Retinal pigment epithelial cell (primary cell): Measurements from ENCODE around the gene CDC45.

ENCODE experiments used
- DNase-seq: peaks from one replicate; pipeline ENCODE4 v3.0.0-alpha.2; 2010; ENCODE audit warnings: low read depth
- H3K4me3 ChIP-seq: 2 replicates; pipeline ENCODE4 v1.5.1; 2011; ENCODE audit warnings: mild to moderate bottlenecking, low read length, control low read depth, moderate library complexity
- TF ChIP-seq, protein P1 (sequence below): conservative IDR thresholded peaks from 2 replicates; pipeline ENCODE4 v1.5.1; 2011; ENCODE audit warnings: low read depth, low read length, control low read depth, inconsistent platforms

Gene CDC45

DNA sequence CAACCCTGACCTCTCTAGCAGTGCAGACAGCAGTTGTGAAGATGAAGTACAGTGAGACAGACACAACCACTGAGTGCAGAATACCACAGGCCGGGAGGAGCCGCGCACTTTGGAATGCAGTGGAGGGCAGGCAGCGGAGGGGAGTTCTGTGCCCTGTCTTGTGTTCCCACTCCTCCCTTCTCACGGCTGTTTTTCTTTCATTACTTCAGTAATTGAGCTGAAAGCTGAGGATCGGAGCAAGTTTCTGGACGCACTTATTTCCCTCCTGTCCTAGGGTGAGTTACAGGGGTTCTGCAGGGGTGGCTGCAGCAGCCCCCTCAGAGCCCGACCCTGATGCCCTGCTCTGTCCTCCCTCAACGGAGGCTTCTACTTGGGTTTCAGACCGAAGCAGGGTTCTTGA is 38.9 kb downstream of the CDC45 start:
- TF ChIP-seq, protein P1, sequence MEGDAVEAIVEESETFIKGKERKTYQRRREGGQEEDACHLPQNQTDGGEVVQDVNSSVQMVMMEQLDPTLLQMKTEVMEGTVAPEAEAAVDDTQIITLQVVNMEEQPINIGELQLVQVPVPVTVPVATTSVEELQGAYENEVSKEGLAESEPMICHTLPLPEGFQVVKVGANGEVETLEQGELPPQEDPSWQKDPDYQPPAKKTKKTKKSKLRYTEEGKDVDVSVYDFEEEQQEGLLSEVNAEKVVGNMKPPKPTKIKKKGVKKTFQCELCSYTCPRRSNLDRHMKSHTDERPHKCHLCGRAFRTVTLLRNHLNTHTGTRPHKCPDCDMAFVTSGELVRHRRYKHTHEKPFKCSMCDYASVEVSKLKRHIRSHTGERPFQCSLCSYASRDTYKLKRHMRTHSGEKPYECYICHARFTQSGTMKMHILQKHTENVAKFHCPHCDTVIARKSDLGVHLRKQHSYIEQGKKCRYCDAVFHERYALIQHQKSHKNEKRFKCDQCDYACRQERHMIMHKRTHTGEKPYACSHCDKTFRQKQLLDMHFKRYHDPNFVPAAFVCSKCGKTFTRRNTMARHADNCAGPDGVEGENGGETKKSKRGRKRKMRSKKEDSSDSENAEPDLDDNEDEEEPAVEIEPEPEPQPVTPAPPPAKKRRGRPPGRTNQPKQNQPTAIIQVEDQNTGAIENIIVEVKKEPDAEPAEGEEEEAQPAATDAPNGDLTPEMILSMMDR, result no peak
- DNase-seq, result no peak
- no peak overlapping the region for H3K4me3 ChIP-seq

DNA sequence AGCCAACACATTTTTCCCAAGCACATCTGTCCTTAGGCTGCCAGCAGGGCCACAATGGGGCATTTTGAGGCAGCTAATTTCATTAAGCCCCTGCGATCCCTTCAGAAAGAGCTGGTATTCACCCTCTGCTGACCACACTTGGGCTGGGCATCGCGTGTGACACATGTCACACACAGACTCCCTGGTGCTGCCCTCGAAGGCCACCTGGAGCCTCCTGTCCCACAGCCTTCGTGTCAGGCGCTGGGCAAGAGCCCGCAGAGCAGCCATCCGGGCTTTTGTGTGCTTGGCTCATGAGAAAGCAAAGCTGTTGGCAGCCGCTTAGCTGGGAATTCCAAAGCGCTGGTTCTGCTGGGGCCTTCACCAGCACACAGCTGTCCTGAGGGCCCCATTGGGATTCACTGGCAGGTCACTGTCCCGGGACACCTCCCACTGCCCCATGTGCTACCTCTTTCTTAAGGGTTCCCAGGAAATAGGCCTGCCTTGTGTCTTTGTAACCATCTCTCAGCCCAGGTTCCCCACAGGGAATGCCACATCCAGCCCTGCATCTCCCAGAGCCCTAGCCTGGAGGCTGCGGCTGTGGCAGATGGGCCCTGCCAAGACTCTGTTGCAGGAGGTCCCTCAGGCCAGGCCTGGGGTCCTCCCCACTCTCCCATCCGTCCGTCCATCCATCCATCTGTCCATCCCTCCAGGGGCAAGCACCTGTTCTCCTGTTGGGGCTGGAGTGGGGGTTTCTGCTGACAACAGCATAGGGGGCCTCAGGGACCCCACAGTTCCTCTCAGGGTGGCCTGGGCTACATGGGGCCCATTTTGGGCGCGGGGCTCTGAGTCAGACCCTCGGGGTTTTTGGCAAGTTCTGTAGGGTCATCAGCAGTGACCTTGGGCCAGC is 39.6 kb downstream of the CDC45 start:
- TF ChIP-seq, protein P1, result no peak
- DNase-seq, result no peak

DNA sequence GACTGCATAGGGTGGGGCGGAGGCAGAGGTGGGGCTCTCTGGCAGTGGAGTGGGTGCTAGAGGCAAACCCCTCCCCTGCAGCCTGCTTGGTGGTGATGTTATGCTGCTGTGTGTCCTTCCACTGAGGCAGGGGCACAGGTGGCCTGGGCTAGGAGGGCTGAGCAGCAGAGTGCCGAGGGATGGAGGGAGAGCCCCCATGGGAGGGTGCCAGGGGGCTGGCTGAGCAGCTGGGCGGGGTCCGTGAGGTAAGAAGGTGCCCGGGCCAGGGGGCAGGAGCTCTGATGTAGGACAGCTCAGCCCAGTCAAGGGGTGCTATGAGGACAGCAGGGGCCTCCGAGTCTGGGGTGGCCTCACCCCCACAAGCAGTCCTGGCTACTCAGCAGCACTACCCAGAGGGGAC is 40.3 kb downstream of the CDC45 start:
- no peak overlapping the region for H3K4me3 ChIP-seq
- DNase-seq, result no peak
- TF ChIP-seq, protein P1, result no peak

More for the DNA sequence above, 39.6 kb downstream of the CDC45 start:
- no peak overlapping the region for H3K4me3 ChIP-seq

GRCh38 chr22:19520566-19521305 is 41.0 kb downstream of the CDC45 start:
- TF ChIP-seq, protein P1, result no peak
- H3K4me3 ChIP-seq, result no peak overlapping the region
- DNase-seq, result no peak

GRCh38 chr22:19522190-19522880 is 42.6 kb downstream of the CDC45 start:
- DNase-seq, result no peak
- no peak overlapping the region for H3K4me3 ChIP-seq
- TF ChIP-seq, protein P1, result no peak

- H3K4me3 ChIP-seq, result no peak overlapping the region
- TF ChIP-seq, protein P1, result no peak
- DNase-seq, result no peak
Measured at GRCh38 chr22:19522881-19523239, 43.1 kb downstream of the CDC45 start.
